ENCODE data around the gene PRELP. TPM values are rescaled to one million over a fixed set of nuclear protein-coding genes. Genes with fewer than 3 reads are reported as not detected.

The PRELP gene
- polyA plus RNA-seq, 3 donors: 2.6 to 4.4 (median 3.3) TPM

GRCh38 chr1:203467550-203467921, 8.1 kb upstream of the PRELP start:
- no peak for DNase-seq (ENCODE audit: extremely low read depth in 1 of 11, low read depth in 9 of 11, low spot score in 4 of 11)

- DNase-seq (ENCODE audit: extremely low read depth in 1 of 11, low read depth in 9 of 11, low spot score in 4 of 11): no peak
Measured at GRCh38 chr1:203468326-203468725, 7.3 kb upstream of the PRELP start.

- DNase-seq (ENCODE audit: extremely low read depth in 1 of 11, low read depth in 9 of 11, low spot score in 4 of 11): no peak
Measured at GRCh38 chr1:203470240-203470639, 5.4 kb upstream of the PRELP start.

- DNase-seq (ENCODE audit: extremely low read depth in 1 of 11, low read depth in 9 of 11, low spot score in 4 of 11): no peak
Measured at GRCh38 chr1:203471841-203472240, 3.8 kb upstream of the PRELP start.

- no peak for DNase-seq (ENCODE audit: extremely low read depth in 1 of 11, low read depth in 9 of 11, low spot score in 4 of 11)
Measured at GRCh38 chr1:203473281-203473680, 2.3 kb upstream of the PRELP start.

DNA sequence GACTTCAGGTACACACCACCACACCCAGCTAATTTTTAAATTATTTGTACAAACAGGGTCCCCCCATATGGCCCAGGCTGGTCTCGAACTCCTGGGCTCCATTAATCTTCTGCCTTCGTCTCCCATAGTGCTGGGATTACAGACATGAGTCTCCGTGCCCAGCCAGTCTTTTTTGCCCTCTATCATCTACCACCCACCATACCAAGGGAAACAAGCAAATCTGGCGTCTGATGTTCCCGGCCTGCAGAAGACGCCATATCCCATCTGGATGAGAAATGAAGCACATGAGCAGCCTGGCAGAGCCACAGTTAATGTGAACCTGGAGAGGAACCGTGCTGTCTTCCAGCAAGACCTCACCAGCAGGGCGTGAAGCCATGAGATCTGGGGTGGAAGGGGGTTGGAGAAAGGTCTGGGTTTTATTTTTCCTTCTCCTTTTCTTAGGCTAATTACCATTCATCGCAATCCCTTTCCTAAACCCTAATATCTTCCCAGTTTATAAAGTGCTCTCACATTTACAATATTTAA, 1.8 kb upstream of the PRELP start:
- DNase-seq (ENCODE audit: extremely low read depth in 1 of 11, low read depth in 9 of 11, low spot score in 4 of 11): no peak

DNA sequence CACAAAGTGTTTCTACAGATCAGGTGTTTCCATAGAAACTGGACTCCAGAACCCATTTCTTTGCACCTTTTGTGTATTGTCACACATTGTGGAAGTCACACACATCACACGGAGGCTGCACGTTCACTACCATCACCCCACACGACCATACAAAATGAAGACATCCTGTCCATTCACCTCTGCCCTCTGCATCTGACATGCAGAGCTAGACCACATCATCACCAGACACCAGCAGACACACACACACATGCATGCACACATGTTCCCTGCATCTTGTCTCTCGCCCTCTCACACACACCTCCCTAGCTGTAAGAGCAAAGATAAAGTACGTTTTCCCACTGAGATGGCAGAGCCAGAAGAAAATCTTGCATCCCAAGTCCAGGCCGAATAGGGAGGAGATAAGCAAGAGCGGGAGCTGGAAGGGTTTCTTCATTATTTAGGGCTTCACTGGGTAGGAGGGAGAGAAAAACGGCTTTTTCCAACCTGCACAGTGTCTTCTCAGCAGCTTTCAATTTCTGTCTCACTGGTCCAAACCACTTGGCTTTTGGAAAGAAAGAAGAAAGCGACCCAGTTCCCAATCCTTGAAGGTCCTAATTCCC, 709 bp downstream of the PRELP start:
- no peak for DNase-seq (ENCODE audit: extremely low read depth in 1 of 11, low read depth in 9 of 11, low spot score in 4 of 11)

- DNase-seq (ENCODE audit: extremely low read depth in 1 of 11, low read depth in 9 of 11, low spot score in 4 of 11): no peak
Measured at GRCh38 chr1:203477748-203478147, 2.1 kb downstream of the PRELP start.

DNA sequence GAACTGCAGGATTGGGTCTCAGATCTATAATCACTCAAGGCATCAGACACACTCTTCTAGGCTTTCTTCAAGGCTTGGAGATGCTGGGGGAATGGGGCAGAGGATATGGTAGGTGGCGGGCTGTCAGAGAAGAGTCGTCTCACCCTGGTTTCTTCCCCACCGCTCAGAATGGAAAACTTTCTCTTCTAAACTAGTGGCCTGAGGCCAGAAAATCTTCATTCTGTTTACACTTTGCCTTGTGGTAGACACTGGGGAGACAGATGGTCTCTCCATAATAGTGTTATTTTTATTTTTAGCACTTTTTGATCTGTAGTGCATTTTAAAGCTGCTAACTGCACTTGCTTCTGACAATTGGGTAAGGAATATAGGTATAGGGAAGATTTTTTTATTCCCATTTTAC, 2.6 kb downstream of the PRELP start:
- no peak for DNase-seq (ENCODE audit: extremely low read depth in 1 of 11, low read depth in 9 of 11, low spot score in 4 of 11)

DNA sequence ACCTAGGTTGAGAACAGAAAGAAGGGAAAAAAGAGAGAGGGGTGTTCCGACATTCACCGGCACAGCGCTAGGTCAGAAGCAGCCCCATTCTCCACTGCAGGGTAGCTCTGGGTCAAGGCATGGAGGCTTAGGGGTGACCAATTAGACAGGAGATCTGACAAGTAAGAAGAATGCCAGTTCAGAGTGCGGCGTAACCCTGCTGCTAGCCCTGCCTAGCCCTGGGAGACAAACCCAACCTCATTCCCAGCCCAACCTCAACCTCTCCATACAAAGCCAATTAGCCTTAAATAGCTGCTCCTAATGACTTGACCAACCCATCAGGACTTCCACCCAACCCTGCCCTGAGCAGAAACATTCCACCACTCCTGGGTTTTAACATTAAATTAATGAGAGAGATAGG, 3.4 kb downstream of the PRELP start:
- no peak for DNase-seq (ENCODE audit: extremely low read depth in 1 of 11, low read depth in 9 of 11, low spot score in 4 of 11)

GRCh38 chr1:203479646-203480045, 4.0 kb downstream of the PRELP start:
- no peak for DNase-seq (ENCODE audit: extremely low read depth in 1 of 11, low read depth in 9 of 11, low spot score in 4 of 11)

- DNase-seq (ENCODE audit: extremely low read depth in 1 of 11, low read depth in 9 of 11, low spot score in 4 of 11): no peak
Measured at GRCh38 chr1:203480084-203480483, 4.5 kb downstream of the PRELP start.

DNA sequence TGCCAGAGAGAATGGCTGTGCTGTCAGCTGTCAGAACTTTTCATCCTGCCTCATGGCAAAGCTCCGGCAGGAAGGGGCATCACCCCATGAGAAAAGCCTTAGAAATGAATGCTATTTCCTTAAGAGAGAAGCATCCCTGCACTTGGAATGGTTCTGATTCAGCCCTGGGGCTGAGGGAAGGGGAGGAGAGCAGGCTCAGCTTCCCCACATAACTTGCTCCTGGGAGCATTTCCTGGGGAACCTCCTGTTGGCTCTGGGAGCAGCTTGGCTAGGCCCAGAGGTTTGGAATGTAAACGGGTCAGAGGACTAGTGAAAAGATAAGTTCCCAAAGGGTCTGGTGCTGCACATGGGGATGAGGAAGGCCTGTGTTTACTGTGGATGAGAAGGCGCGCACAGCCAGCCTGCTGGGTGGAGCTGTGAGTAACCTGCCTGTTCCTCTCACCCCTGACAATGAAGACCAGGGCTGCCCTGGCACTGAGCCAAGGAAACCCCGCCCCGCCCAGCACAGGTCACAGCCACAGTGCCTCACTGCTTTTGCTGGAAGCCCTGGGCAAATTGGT, 5.0 kb downstream of the PRELP start:
- DNase-seq (ENCODE audit: extremely low read depth in 1 of 11, low read depth in 9 of 11, low spot score in 4 of 11): no peak

- no peak for DNase-seq (ENCODE audit: extremely low read depth in 1 of 11, low read depth in 9 of 11, low spot score in 4 of 11)
Measured at GRCh38 chr1:203481196-203481595, 5.6 kb downstream of the PRELP start.

DNA sequence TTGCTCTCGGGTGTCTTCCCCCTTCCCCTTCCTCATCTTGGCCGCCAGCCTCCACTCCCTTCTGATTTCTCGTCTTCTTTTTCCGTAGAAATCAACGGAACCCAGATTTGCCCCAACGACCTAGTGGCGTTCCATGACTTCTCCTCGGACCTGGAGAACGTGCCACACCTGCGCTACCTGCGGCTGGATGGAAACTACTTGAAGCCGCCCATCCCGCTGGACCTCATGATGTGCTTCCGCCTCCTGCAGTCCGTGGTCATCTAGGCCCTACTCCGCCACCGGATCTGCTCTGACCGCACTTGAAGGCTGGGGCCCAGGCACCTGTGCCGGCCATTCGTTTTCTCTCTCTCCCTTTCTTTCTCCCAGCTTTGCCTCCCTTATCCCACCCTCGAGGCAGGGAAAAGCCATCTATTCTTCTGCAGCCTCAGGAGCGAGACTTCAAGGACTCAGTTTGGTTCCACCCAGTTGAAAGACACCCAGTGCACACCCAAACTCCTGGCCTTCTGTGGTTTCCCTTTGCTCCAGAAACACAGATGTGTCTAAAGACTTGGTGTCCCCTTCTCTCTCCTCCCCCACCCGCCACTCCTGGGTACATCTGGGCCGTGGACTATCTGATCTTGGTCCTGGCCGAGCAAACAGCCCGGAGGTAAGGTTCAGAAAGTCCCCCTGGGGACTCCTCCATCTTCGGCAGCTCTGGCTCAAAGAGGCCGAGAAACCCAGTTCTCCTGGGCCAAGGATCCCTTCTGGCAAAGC, 11.2 kb downstream of the PRELP start:
- DNase-seq (ENCODE audit: extremely low read depth in 1 of 11, low read depth in 9 of 11, low spot score in 4 of 11): no peak

DNA sequence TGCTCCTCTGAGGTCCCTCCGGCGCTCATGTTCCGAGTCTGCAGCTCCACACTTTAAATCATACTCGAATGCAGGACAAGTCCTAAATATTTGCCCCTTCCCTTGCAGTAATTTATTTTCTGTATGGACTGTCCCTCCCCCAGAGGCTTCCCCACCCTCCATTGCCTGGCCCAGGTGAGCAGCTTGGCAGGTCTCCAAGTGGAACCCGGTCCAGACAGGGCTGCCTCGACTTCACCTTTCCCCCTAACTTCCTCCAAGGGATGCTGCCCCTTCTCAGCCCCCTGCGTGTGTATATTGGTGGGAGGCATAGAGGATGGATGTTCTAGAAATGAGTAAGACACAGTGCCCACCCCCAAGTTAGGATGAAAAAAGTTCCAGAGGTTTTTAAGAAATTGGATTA, 12.9 kb downstream of the PRELP start:
- no peak for DNase-seq (ENCODE audit: extremely low read depth in 1 of 11, low read depth in 9 of 11, low spot score in 4 of 11)

GRCh38 chr1:203490607-203491006, 15.0 kb downstream of the PRELP start:
- no peak for DNase-seq (ENCODE audit: extremely low read depth in 1 of 11, low read depth in 9 of 11, low spot score in 4 of 11)

- DNase-seq (ENCODE audit: extremely low read depth in 1 of 11, low read depth in 9 of 11, low spot score in 4 of 11): no peak
Measured at GRCh38 chr1:203491664-203492063, 16.1 kb downstream of the PRELP start.

GRCh38 chr1:203492082-203492747, 16.6 kb downstream of the PRELP start:
- DNase-seq (ENCODE audit: extremely low read depth in 1 of 11, low read depth in 9 of 11, low spot score in 4 of 11): no peak

- no peak for DNase-seq (ENCODE audit: extremely low read depth in 1 of 11, low read depth in 9 of 11, low spot score in 4 of 11)
Measured at GRCh38 chr1:203492748-203493130, 17.1 kb downstream of the PRELP start.
